K562 (cell line): ENCODE results near the gene UBE2J2. TPM values are rescaled to one million over a fixed set of nuclear protein-coding genes. Genes with fewer than 3 reads are reported as not detected.

Source experiments
- ATAC-seq: fragments of 200-7000 bp; cut with Tn5 transposase; 3 replicates; pipeline ENCODE4 v1.9.1; 2020; ENCODE audit warnings: moderate library complexity
- BruUV-seq: library from RNA; stranded (reverse); fragments of 400-500 nt; replicated peaks from 2 replicates; lab custom pipeline; 2021; lab: Mats Ljungman, UMichigan
- CTCF ChIA-PET: fragments of 300-600 bp; formaldehyde crosslinking; extraction: SDS; loops from one replicate; lab custom pipeline; 2021; ENCODE audit warnings: low intra/inter-chr PET ratio; lab: Yijun Ruan, JAX
- POLR2A ChIA-PET: fragments of 300-600, 350-650 bp; sonication (Branson Sonifier 250); formaldehyde crosslinking; extraction: SDS; loops from one replicate; lab custom pipeline; 2021; ENCODE audit warnings: antibody characterized with exemption, inconsistent platforms; lab: Yijun Ruan, JAX
- DNase-seq, 4 experiments: peaks; one replicate each; pipeline versions ENCODE4 v3.0.0 to v3.0.0-alpha.2; 2011 to 2018; ENCODE audit warnings: low spot score in 3 of 4, mixed read lengths in 3 of 4; ENCODE audit errors: extremely low read depth in 1 of 4
- FAIRE-seq: peaks from 2 replicates; lab custom pipeline; 2011; peaks lifted over from hg19 to GRCh38; lab: Jason Lieb, UNC
- H2AFZ ChIP-seq: 2 replicates; pipeline ENCODE4 v1.6.0; 2011; ENCODE audit warnings: low read depth, low read length, control low read depth, inconsistent platforms
- H3K27ac ChIP-seq: fragments of 200-600 bp; 3 replicates; pipeline ENCODE4 v1.8.0; 2011; ENCODE audit warnings: low read depth, mild to moderate bottlenecking, control low read depth, inconsistent platforms, low read length, moderate library complexity, mixed read lengths; ENCODE audit errors: extremely low read depth
- H3K27me3 ChIP-seq, 2 experiments: fragments of 300-600 bp in 1 of 2; 2 replicates in 1 of 2; 3 replicates in 1 of 2; pipeline versions ENCODE4 v1.6.0 to v1.8.0; 2011; ENCODE audit warnings: inconsistent platforms in 2 of 2, low read length in 2 of 2, mild to moderate bottlenecking in 1 of 2, mixed read lengths in 1 of 2, moderate library complexity in 1 of 2; ENCODE audit not compliant: control insufficient read depth in 2 of 2, insufficient read depth in 2 of 2
- H3K36me3 ChIP-seq: fragments of 300-600 bp; 3 replicates; pipeline ENCODE4 v1.8.0; 2011; ENCODE audit warnings: mild to moderate bottlenecking, low read length, inconsistent platforms; ENCODE audit not compliant: control insufficient read depth, insufficient read depth
- H3K4me1 ChIP-seq, 2 experiments: fragments of 200-600 bp in 1 of 2; replicated peaks in 1 of 2; 2 replicates in 1 of 2; 3 replicates in 1 of 2; pipeline versions ENCODE4 v1.5.1 to v1.8.0; 2011; ENCODE audit warnings: inconsistent platforms in 2 of 2, low read length in 2 of 2, mild to moderate bottlenecking in 1 of 2, mixed read lengths in 1 of 2, moderate library complexity in 1 of 2; ENCODE audit not compliant: control insufficient read depth in 2 of 2, insufficient read depth in 2 of 2
- H3K4me2 ChIP-seq: 2 replicates; pipeline ENCODE4 v1.6.1; 2011; ENCODE audit warnings: low read length, control low read depth, inconsistent platforms, mixed read lengths; ENCODE audit not compliant: insufficient read depth
- H3K4me3 ChIP-seq: fragments of 200-600 bp; sonication (generic), shearing (Covaris generic); 2 replicates; pipeline ENCODE4 v1.5.1; 2016; ENCODE audit warnings: control low read depth, inconsistent platforms
- H3K79me2 ChIP-seq: fragments of 200-600 bp; 3 replicates; pipeline ENCODE4 v1.8.0; 2011; ENCODE audit warnings: low read length, inconsistent platforms; ENCODE audit not compliant: control insufficient read depth, insufficient read depth
- H3K9ac ChIP-seq, 2 experiments: 2 replicates each; pipeline versions ENCODE4 v1.6.0 to v1.6.1; 2011; ENCODE audit warnings: low read depth in 2 of 2, low read length in 2 of 2, control low read depth in 1 of 2, inconsistent platforms in 1 of 2, mild to moderate bottlenecking in 1 of 2, mixed read lengths in 1 of 2; ENCODE audit not compliant: insufficient read depth in 1 of 2
- H3K9me1 ChIP-seq: one replicate; pipeline ENCODE4 v1.6.0; 2011; ENCODE audit warnings: inconsistent platforms, mild to moderate bottlenecking, low read length, moderate library complexity; ENCODE audit not compliant: control insufficient read depth, insufficient read depth
- H3K9me3 ChIP-seq: replicated peaks from 2 replicates; pipeline ENCODE4 v1.5.1; 2011; ENCODE audit warnings: low read depth, low read length, inconsistent platforms; ENCODE audit not compliant: control insufficient read depth, insufficient read depth
- H4K20me1 ChIP-seq: replicated peaks from 2 replicates; pipeline ENCODE4 v1.6.1; 2011; ENCODE audit warnings: low read length, inconsistent platforms, mixed read lengths; ENCODE audit not compliant: control insufficient read depth, insufficient read depth
- CBX5 ChIP-seq: IDR thresholded peaks from 2 replicates; pipeline ENCODE4 v1.6.1; 2014; ENCODE audit warnings: low read depth, borderline replicate concordance
- CEBPB ChIP-seq: fragments of 450-650 bp; IDR thresholded peaks from 2 replicates; pipeline ENCODE4 v1.6.1; 2016; ENCODE audit warnings: missing genetic modification characterization, missing compliant biosample characterization
- EP300 ChIP-seq: IDR thresholded peaks from 2 replicates; pipeline ENCODE4 v1.6.1; 2012; ENCODE audit warnings: low read length, improper control_type of control experiment
- FOXJ3 ChIP-seq: sonication (generic); formaldehyde crosslinking; IDR thresholded peaks from 2 replicates; pipeline ENCODE4 v1.4.0; 2020; ENCODE audit warnings: mild to moderate bottlenecking, missing genetic modification reagents
- KDM1A ChIP-seq, 2 experiments: fragments of 450-650 bp; IDR thresholded peaks; 2 replicates each; pipeline ENCODE4 v1.6.1; 2016; ENCODE audit warnings: mild to moderate bottlenecking in 2 of 2
- MAFK ChIP-seq: IDR thresholded peaks from 2 replicates; pipeline ENCODE4 v1.6.1; 2011; ENCODE audit warnings: low read length, improper control_type of control experiment
- RBFOX2 ChIP-seq: fragments of 200-400 bp; formaldehyde crosslinking; IDR thresholded peaks from 2 replicates; pipeline ENCODE4 v1.6.1; 2017; ENCODE audit warnings: low read depth, mild to moderate bottlenecking, low read length, moderate library complexity
- SRF ChIP-seq, 2 experiments: fragments of 250-450, 450-650 bp in 1 of 2; sonication (Bioruptor Pico) in 1 of 2; sonication (generic) in 1 of 2; formaldehyde crosslinking; IDR thresholded peaks; 2 replicates each; pipeline versions ENCODE4 v1.5.0 to v1.5.1; 2020 to 2022; ENCODE audit warnings: mild to moderate bottlenecking in 1 of 2, missing genetic modification reagents in 1 of 2
- SUPT5H ChIP-seq: fragments of 450-650 bp; IDR thresholded peaks from 2 replicates; pipeline ENCODE4 v1.6.1; 2016
- TARDBP ChIP-seq: fragments of 450-650 bp; IDR thresholded peaks from 2 replicates; pipeline ENCODE4 v1.6.1; 2016
- TRIM24 ChIP-seq, 2 experiments: fragments of 450-650 bp; IDR thresholded peaks; 2 replicates each; pipeline ENCODE4 v1.6.1; 2016
- ZNF253 ChIP-seq: fragments of 250-450 bp; sonication (Bioruptor Pico); conservative IDR thresholded peaks from 2 replicates; pipeline ENCODE4 v1.6.1; 2021; ENCODE audit warnings: mild to moderate bottlenecking
- WGBS: fragments of 100-300 bp; shearing (Covaris generic); methylation state at CpG from one replicate; pipeline ENCODE4 v1.1.6; 2016; ENCODE audit warnings: low coverage, mixed read lengths; ENCODE audit not compliant: insufficient coverage; ENCODE audit errors: missing lambda C conversion rate; 5-methylcytosine and 5-hydroxymethylcytosine counted together
- in situ Hi-C: fragments of 300-500 bp; cut with MboI; formaldehyde crosslinking; loops from 4 replicates; pipeline ENCODE4 v1.15.0; 2018; ENCODE audit warnings: inconsistent platforms, mixed read lengths
- intact Hi-C: fragments of 100-400 bp; cut with micrococcal nuclease; formaldehyde crosslinking; loops from 2 replicates; pipeline ENCODE4 v1.14.2; 2022
- polyA plus RNA-seq, 8 experiments: library from polyadenylated mRNA; depleted of rRNA in 4 of 8; stranded (reverse) in 5 of 8; unstranded in 3 of 8; fragments of >200 nt; fragmentation: Nextera tagmentation in 2 of 8; fragmentation: Illumina TruSeq in 1 of 8; extraction: Ambion mirVana in 2 of 8; extraction: Trizol in 1 of 8; gene quantifications; 2 replicates each; pipeline versions ENCODE4 v1.2.1 to v1.2.3, GENCODE V29; 2011 to 2014; ENCODE audit warnings: inconsistent platforms in 1 of 8, missing spikeins in 1 of 8
- total RNA-seq, 7 experiments: library from RNA; depleted of rRNA in 6 of 7; stranded (reverse); fragments of >200 nt in 6 of 7; fragmentation: Illumina TruSeq in 2 of 7; extraction: Trizol in 2 of 7; gene quantifications; 2 replicates each; pipeline versions ENCODE4 v1.2.1 to v1.2.3, GENCODE V29; 2011 to 2021; ENCODE audit warnings: low replicate concordance in 1 of 7
- TF ChIP-seq, protein P1 (sequence below): fragments of 250-450 bp; sonication (Bioruptor Pico); IDR thresholded peaks from 2 replicates; pipeline ENCODE4 v1.9.0; 2021; ENCODE audit warnings: mild to moderate bottlenecking, inconsistent platforms
- TF ChIP-seq, protein P2 (sequence below): fragments of 450-650 bp; formaldehyde crosslinking; IDR thresholded peaks from 2 replicates; pipeline ENCODE4 v1.4.0; 2020; ENCODE audit warnings: mild to moderate bottlenecking, mixed read lengths
- TF ChIP-seq, protein P3 (sequence below): IDR thresholded peaks from 2 replicates; pipeline ENCODE4 v1.6.1; 2011; ENCODE audit not compliant: insufficient read length; ENCODE audit errors: extremely low read depth

Gene UBE2J2
- total and polyA plus RNA-seq, 9 of the 15 experiments (the other 6 are each of a cell fraction or from before 2014, with no cell fraction given): 0.93 to 112 (median 75.5) TPM

DNA sequence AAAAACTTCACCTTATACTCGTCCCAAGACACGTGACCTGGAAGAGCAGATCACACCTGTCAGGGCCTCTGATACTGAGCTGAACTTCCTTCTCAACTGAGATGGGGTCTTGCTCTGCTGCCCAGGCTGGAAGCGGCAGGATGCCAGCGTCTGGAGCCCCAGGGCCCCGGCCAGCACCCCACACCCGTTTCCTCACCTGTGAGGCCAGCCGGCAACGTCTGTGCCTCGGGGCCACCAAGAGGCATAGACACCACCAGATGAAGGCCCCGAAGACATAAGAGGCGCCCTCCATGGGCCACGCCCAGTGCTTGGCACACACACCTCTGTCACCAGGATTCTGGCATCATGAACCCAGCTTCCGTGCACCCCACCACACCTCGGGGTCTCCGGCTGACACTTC, 50.3 kb downstream of the UBE2J2 start (continued):
- TF ChIP-seq, protein P1, sequence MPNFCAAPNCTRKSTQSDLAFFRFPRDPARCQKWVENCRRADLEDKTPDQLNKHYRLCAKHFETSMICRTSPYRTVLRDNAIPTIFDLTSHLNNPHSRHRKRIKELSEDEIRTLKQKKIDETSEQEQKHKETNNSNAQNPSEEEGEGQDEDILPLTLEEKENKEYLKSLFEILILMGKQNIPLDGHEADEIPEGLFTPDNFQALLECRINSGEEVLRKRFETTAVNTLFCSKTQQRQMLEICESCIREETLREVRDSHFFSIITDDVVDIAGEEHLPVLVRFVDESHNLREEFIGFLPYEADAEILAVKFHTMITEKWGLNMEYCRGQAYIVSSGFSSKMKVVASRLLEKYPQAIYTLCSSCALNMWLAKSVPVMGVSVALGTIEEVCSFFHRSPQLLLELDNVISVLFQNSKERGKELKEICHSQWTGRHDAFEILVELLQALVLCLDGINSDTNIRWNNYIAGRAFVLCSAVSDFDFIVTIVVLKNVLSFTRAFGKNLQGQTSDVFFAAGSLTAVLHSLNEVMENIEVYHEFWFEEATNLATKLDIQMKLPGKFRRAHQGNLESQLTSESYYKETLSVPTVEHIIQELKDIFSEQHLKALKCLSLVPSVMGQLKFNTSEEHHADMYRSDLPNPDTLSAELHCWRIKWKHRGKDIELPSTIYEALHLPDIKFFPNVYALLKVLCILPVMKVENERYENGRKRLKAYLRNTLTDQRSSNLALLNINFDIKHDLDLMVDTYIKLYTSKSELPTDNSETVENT (CRISPR knock-in tag): no peak
- no peak for TF ChIP-seq TRIM24 (IDR thresholded peaks at IDR 0.05)
- TF ChIP-seq RBFOX2: peak; percentile 34; the same call in 1 of the 2 replicates

DNA sequence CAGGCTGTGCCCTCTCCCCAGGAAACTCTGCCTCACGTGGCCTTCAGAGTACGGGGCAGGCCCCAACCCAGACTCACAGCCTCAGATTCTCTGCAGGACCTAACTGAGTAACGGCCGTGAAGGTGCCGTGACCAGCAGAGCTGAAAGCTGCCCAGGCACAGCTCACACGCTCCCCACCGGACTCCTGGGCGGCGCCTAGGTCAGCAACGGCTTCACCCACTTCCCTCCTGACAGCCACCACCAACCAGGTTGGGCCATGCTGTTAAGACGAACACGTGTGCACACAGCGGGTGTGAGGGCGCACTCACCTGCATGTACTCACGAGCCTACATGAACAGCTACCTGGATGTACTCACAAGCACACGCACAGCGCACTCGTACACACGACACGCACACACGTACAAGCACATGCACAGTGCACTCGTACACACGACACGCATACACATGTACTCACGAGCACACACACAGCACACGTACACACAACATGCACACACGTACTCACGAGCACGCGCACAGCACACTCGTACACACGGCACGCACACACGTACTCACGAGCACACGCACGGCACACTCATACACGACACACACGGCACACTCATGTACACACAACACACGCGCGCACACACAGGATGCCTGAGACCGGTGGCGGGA, 51.0 kb downstream of the UBE2J2 start:
- Histone ChIP-seq H3K9me1 (no peaks in the 10 kb centered on the region), H3K9ac (peak overlapping the region in 1 of 2 experiments; percentile 18; a peak in 1 of 4 replicates), H3K27me3 (no peaks in the 10 kb centered on the region), H3K9me3 (no peaks in the 10 kb centered on the region), H4K20me1 (peaks cover 9% of the 10 kb centered on the region; the same call in 1 of the 2 replicates), H3K27ac (no peak overlapping the region; the same call in 2 of the 3 replicates), H3K4me2 (no peak overlapping the region), H3K79me2 (peaks cover 37% of the 10 kb centered on the region), H3K4me3 (no peak overlapping the region), H3K36me3 (peaks cover 97% of the 10 kb centered on the region; the same call in 2 of the 3 replicates), H3K4me1 (peaks cover 0 to 61% of the 10 kb centered on the region in 2 experiments; a peak in 1 of 5 replicates), H2AFZ (no peak overlapping the region)
- POLR2A ChIA-PET: interaction anchor here (0.8 to 1.0 kb wide), 2 partner anchors 18 to 39 kb away, joined by 4 read pairs; no protein-coding TSS in a partner anchor
- CTCF ChIA-PET: no interaction called here
- WGBS: 94% methylated on average over 38 of the region's 44 CpGs
- no TSS peak for BruUV-seq
- in situ Hi-C loops (no loop called here), intact Hi-C loops (no loop called here)
- ATAC-seq (no peak; the same call in 2 of the 3 replicates), FAIRE-seq (peak; percentile 48), DNase-seq (no peak)
- TF ChIP-seq ZNF253: no peak
- TF ChIP-seq CBX5: no peak
- TF ChIP-seq, protein P2, sequence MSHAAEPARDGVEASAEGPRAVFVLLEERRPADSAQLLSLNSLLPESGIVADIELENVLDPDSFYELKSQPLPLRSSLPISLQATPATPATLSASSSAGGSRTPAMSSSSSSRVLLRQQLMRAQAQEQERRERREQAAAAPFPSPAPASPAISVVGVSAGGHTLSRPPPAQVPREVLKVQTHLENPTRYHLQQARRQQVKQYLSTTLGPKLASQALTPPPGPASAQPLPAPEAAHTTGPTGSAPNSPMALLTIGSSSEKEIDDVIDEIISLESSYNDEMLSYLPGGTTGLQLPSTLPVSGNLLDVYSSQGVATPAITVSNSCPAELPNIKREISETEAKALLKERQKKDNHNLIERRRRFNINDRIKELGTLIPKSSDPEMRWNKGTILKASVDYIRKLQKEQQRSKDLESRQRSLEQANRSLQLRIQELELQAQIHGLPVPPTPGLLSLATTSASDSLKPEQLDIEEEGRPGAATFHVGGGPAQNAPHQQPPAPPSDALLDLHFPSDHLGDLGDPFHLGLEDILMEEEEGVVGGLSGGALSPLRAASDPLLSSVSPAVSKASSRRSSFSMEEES (CRISPR knock-in tag): no peak
- no peak for TF ChIP-seq MAFK
- peak in 1 of 2 experiments; percentile 92; a peak in 2 of 4 replicates for TF ChIP-seq KDM1A (IDR thresholded peaks at IDR 0.05)
- no peak for TF ChIP-seq SRF (CRISPR knock-in tag; IDR thresholded peaks at IDR 0.05)
- TF ChIP-seq EP300: no peak
- TF ChIP-seq TARDBP: peak; percentile 94
- no peak for TF ChIP-seq CEBPB
- TF ChIP-seq FOXJ3 (CRISPR knock-in tag): no peak
- TF ChIP-seq, protein P3, sequence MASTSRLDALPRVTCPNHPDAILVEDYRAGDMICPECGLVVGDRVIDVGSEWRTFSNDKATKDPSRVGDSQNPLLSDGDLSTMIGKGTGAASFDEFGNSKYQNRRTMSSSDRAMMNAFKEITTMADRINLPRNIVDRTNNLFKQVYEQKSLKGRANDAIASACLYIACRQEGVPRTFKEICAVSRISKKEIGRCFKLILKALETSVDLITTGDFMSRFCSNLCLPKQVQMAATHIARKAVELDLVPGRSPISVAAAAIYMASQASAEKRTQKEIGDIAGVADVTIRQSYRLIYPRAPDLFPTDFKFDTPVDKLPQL: no peak
- peak; percentile 49; the same call in 1 of the 2 replicates for TF ChIP-seq SUPT5H
